ENCODE measurements around the gene FAM118A.

- no peak for TF ChIP-seq CTCF (conservative IDR thresholded peaks at IDR 0.05; ENCODE audit: low read length)
- no peak for TF ChIP-seq EZH2phosphoT487 (IDR thresholded peaks at IDR 0.05; ENCODE audit: borderline replicate concordance)
Measured at GRCh38 chr22:45357490-45357889, 47.8 kb downstream of the FAM118A start.
